B cell (primary cell): ENCODE measurements around the gene MGMT.

Experiments
- EZH2 ChIP-seq: IDR thresholded peaks from 2 replicates; pipeline ENCODE4 v1.6.1; 2012; ENCODE audit warnings: borderline replicate concordance, low read depth, mild to moderate bottlenecking, moderate library complexity, low read length; ENCODE audit not compliant: insufficient read depth, poor library complexity, severe bottlenecking
- TF ChIP-seq, protein P1 (sequence below): fragments of 200-600 bp; IDR thresholded peaks from one replicate; pipeline ENCODE4 v1.8.0; 2022; ENCODE audit warnings: antibody characterized with exemption, mild to moderate bottlenecking

- TF ChIP-seq, protein P1, sequence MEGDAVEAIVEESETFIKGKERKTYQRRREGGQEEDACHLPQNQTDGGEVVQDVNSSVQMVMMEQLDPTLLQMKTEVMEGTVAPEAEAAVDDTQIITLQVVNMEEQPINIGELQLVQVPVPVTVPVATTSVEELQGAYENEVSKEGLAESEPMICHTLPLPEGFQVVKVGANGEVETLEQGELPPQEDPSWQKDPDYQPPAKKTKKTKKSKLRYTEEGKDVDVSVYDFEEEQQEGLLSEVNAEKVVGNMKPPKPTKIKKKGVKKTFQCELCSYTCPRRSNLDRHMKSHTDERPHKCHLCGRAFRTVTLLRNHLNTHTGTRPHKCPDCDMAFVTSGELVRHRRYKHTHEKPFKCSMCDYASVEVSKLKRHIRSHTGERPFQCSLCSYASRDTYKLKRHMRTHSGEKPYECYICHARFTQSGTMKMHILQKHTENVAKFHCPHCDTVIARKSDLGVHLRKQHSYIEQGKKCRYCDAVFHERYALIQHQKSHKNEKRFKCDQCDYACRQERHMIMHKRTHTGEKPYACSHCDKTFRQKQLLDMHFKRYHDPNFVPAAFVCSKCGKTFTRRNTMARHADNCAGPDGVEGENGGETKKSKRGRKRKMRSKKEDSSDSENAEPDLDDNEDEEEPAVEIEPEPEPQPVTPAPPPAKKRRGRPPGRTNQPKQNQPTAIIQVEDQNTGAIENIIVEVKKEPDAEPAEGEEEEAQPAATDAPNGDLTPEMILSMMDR, result no peak
- no peak for TF ChIP-seq EZH2
These were observed 312.4 kb downstream of the MGMT start for GRCh38 chr10:129779126-129780111.
